ENCODE data around the gene PROX1. TPM values are rescaled to one million over a fixed set of nuclear protein-coding genes. Genes with fewer than 3 reads are reported as not detected.

PROX1 gene
- total and polyA plus RNA-seq, 2 experiments from 2014 or later, result under 0.01 to 0.20 TPM

DNA sequence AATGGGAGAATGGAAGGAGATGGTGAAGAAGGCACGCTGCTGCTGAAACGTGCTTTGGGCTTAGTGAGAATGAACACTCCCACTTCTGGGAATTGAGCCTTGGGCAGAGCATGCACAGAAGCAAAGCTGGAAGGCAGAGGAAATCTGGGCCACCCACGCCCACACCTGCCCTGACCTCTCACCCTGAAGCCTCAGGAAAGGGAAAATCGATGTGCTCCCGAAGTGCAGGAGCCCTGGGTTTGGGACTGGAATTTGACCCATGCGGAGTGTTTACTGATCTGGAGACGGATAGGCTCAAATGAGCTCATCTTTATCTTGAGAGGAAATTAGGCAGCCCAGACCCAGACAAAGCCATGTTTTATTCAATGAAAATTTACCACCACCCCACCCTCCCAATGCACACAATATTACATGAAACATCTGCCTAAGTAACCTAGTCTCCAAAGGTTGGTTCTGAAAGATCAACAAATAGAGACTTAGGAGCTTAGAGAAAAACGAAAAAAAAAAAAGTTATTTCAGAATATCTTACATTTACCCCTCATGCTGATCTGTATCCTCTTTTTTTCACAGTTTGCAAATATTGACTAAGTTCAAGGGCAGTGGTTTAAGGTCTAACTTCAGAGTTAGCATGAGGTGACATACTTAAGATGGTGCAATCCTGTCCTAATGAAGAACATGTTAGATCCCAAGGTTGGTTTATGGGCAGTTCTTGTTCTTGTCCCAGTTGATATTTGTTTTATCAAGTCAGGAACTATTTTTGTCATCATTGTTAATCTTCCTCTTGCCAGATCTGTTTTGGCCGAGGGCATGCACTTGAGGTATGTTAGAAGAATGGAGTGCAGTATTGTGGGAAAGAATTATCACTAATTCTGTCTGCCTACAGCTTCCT lies 63.0 kb downstream of the PROX1 start:
- Histone ChIP-seq H3K9ac (no peak overlapping the region), H3K9me3 (ENCODE audit: low read depth) (no peaks in the 10 kb centered on the region), H3K36me3 (ENCODE audit: low read depth) (no peaks in the 10 kb centered on the region), H3K79me2 (ENCODE audit: insufficient read depth) (no peaks in the 10 kb centered on the region), H3K9me2 (ENCODE audit: insufficient read depth) (no peaks in the 10 kb centered on the region), H3K4me3 (no peak overlapping the region), H3K27me3 (replicated peaks; ENCODE audit: insufficient read depth) (no peaks in the 10 kb centered on the region), H3K27ac (no peak overlapping the region), H3F3A (ENCODE audit: insufficient read depth) (no peaks in the 10 kb centered on the region), H4K20me1 (ENCODE audit: insufficient read depth) (no peaks in the 10 kb centered on the region), H3K4me2 (ENCODE audit: unreplicated experiment) (no peak overlapping the region), H2AFZ (no peak overlapping the region), H3K4me1 (ENCODE audit: insufficient read depth) (no peaks in the 10 kb centered on the region)
- no peak for TF ChIP-seq EZH2phosphoT487 (IDR thresholded peaks at IDR 0.05; ENCODE audit: insufficient read depth, low read depth)
- TF ChIP-seq EZH2 (IDR thresholded peaks at IDR 0.05; ENCODE audit: insufficient read depth, poor library complexity, severe bottlenecking), result no peak
- WGBS, 2 experiments (ENCODE audit: low coverage in 1 of 2, low lambda C conversion rate in 2 of 2, missing lambda C conversion rate in 2 of 2), result 15 to 17% methylated on average over 9 of the region's 9 CpGs
- in situ Hi-C loops (cut with MboI), result no loop called here
- no peak for DNase-seq

DNA sequence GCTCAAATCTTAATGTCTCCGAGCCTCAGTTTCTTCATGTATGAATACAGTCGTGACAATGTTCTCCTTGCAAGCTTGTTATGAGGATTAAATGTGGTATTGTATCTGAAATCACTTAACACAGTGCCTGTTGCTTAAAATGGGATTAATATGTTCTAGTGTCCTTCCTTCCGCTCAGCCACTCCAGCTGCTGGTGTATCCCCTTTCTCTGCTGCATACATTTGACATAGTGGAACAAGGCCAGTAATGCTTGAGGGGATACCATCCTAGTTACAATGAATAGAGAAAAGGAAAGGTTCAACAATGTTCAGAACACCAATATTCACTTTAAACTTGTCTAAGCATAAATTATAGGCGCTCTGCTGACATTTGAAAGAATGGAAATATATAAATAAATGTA lies 64.0 kb downstream of the PROX1 start:
- Histone ChIP-seq H3K27ac (no peak overlapping the region), H3K9me3 (ENCODE audit: low read depth) (no peaks in the 10 kb centered on the region), H4K20me1 (ENCODE audit: insufficient read depth) (no peaks in the 10 kb centered on the region), H3K9me2 (ENCODE audit: insufficient read depth) (no peaks in the 10 kb centered on the region), H3F3A (ENCODE audit: insufficient read depth) (no peaks in the 10 kb centered on the region), H3K36me3 (ENCODE audit: low read depth) (no peaks in the 10 kb centered on the region), H3K4me3 (no peak overlapping the region), H3K4me1 (ENCODE audit: insufficient read depth) (no peaks in the 10 kb centered on the region), H3K27me3 (replicated peaks; ENCODE audit: insufficient read depth) (no peaks in the 10 kb centered on the region), H3K4me2 (ENCODE audit: unreplicated experiment) (no peak overlapping the region), H2AFZ (no peak overlapping the region), H3K9ac (no peak overlapping the region), H3K79me2 (ENCODE audit: insufficient read depth) (no peaks in the 10 kb centered on the region)
- TF ChIP-seq EZH2 (IDR thresholded peaks at IDR 0.05; ENCODE audit: insufficient read depth, poor library complexity, severe bottlenecking), result no peak
- TF ChIP-seq EZH2phosphoT487 (IDR thresholded peaks at IDR 0.05; ENCODE audit: insufficient read depth, low read depth), result no peak
- no peak for DNase-seq
- WGBS, 2 experiments (ENCODE audit: low coverage in 1 of 2, low lambda C conversion rate in 2 of 2, missing lambda C conversion rate in 2 of 2), result 33 to 35% methylated on average over 4 of the region's 4 CpGs
- in situ Hi-C loops (cut with MboI), result no loop called here

DNA sequence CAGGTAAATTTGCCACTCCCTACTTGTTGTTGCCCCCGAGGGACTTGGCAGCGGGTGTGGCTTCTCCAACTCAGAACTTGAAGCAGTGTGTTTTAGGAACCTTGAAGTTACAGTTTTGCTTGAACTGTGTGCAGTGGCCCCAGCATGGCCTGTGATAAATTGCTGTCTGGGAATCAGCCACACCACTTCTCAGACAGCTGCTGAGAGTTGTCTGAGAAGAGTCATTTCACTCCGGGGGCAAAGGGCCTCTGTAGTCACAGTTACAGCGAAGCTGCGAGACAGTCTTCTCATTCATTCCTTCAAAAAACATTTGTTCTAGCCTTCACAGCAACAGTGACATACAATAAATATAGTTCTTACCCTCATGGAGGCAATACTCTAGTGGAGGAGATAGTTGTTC lies 70.3 kb downstream of the PROX1 start:
- H3K9me2 ChIP-seq (ENCODE audit: insufficient read depth), result no peaks in the 10 kb centered on the region
- in situ Hi-C loops (cut with MboI), result no loop called here

DNA sequence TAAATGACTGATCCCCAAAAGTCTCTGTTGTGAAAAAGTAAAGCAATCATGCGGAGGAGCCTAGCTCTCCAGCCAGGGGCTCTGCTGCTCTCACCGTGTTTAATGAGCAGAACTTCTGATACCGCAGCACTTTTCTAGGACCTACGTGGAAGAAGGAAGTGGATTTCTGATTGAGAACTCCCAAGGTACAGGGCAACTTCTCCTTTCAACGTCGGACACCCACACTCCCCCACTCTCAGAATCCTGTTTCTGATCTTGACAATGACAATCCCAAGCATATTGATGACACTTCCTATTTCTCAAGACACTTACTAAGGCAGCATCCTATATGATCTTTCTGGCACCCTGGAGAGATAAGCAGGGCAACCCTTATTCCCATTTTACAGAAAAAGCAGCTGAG lies 78.4 kb downstream of the PROX1 start:
- H3K9ac ChIP-seq, result no peak overlapping the region
- H3F3A ChIP-seq (ENCODE audit: insufficient read depth), result no peaks in the 10 kb centered on the region
- no peaks in the 10 kb centered on the region for H3K9me3 ChIP-seq (ENCODE audit: low read depth)
- H3K9me2 ChIP-seq (ENCODE audit: insufficient read depth), result no peaks in the 10 kb centered on the region
- H3K36me3 ChIP-seq (ENCODE audit: low read depth), result no peaks in the 10 kb centered on the region
- H3K79me2 ChIP-seq (ENCODE audit: insufficient read depth), result no peaks in the 10 kb centered on the region
- H3K27me3 ChIP-seq (replicated peaks; ENCODE audit: insufficient read depth), result peaks cover 11% of the 10 kb centered on the region
- H3K4me3 ChIP-seq, result no peak overlapping the region
- no peaks in the 10 kb centered on the region for H4K20me1 ChIP-seq (ENCODE audit: insufficient read depth)
- no peak overlapping the region for H3K4me2 ChIP-seq (ENCODE audit: unreplicated experiment)
- no peak overlapping the region for H2AFZ ChIP-seq
- DNase-seq, result no peak
- WGBS, 2 experiments (ENCODE audit: low coverage in 1 of 2, low lambda C conversion rate in 2 of 2, missing lambda C conversion rate in 2 of 2), result 33 to 35% methylated on average over 6 of the region's 6 CpGs
- H3K4me1 ChIP-seq (ENCODE audit: insufficient read depth), result no peaks in the 10 kb centered on the region
- in situ Hi-C loops (cut with MboI), result no loop called here
- TF ChIP-seq EZH2 (IDR thresholded peaks at IDR 0.05; ENCODE audit: insufficient read depth, poor library complexity, severe bottlenecking), result no peak
- no peak for TF ChIP-seq EZH2phosphoT487 (IDR thresholded peaks at IDR 0.05; ENCODE audit: insufficient read depth, low read depth)
- no peak overlapping the region for H3K27ac ChIP-seq

More for the DNA sequence above, 70.3 kb downstream of the PROX1 start:
- H3K27me3 ChIP-seq (replicated peaks; ENCODE audit: insufficient read depth), result no peaks in the 10 kb centered on the region
- H3K79me2 ChIP-seq (ENCODE audit: insufficient read depth), result no peaks in the 10 kb centered on the region
- H3K36me3 ChIP-seq (ENCODE audit: low read depth), result no peaks in the 10 kb centered on the region
- TF ChIP-seq EZH2 (IDR thresholded peaks at IDR 0.05; ENCODE audit: insufficient read depth, poor library complexity, severe bottlenecking) (no peak), EZH2phosphoT487 (IDR thresholded peaks at IDR 0.05; ENCODE audit: insufficient read depth, low read depth) (no peak)
- H2AFZ ChIP-seq, result no peak overlapping the region
- no peaks in the 10 kb centered on the region for H3F3A ChIP-seq (ENCODE audit: insufficient read depth)
- no peaks in the 10 kb centered on the region for H3K9me3 ChIP-seq (ENCODE audit: low read depth)
- H4K20me1 ChIP-seq (ENCODE audit: insufficient read depth), result no peaks in the 10 kb centered on the region
- H3K4me2 ChIP-seq (ENCODE audit: unreplicated experiment), result no peak overlapping the region
- H3K27ac ChIP-seq, result no peak overlapping the region
- H3K9ac ChIP-seq, result no peak overlapping the region
- no peak for DNase-seq
- H3K4me3 ChIP-seq, result no peak overlapping the region
- WGBS, 2 experiments (ENCODE audit: low coverage in 1 of 2, low lambda C conversion rate in 2 of 2, missing lambda C conversion rate in 2 of 2), result 13 to 15% methylated on average over 5 of the region's 5 CpGs
- H3K4me1 ChIP-seq (ENCODE audit: insufficient read depth), result no peaks in the 10 kb centered on the region
